ENCODE data around the gene APOA5.
"Not testable (repeated sequence)": the region's sequence is repeated elsewhere in the genome, so short reads cannot be mapped to it uniquely, and the experiment has no call there.

Gene APOA5

DNA sequence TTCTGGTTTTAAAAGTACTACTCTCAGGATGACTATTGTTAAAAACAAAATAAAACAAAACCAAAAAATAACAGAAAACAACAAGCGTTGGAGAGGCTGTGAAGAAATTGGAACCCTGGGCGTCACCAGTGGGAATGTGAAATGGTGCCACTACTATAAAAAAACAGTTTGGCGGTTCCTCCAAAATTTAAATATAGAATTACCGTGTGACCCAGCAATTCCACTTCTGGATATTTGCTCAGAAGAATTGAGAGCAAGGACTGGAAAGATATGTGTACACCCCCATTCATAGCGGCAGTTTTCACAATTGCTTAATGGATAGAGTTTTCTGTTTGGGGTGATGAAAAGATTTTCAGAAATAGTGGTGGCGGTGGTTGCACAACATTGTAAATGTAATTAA, 22.8 kb upstream of the APOA5 start:
- Mint-ChIP-seq H3K27ac (no peak overlapping the region), H3K27me3 (no peaks in the 10 kb centered on the region), H3K9me3 (no peaks in the 10 kb centered on the region), H3K4me1 (ENCODE audit: low read depth) (no peaks in the 10 kb centered on the region), H3K4me3 (no peak overlapping the region), H3K36me3 (ENCODE audit: low read depth) (no peaks in the 10 kb centered on the region)
- DNase-seq = no peak

DNA sequence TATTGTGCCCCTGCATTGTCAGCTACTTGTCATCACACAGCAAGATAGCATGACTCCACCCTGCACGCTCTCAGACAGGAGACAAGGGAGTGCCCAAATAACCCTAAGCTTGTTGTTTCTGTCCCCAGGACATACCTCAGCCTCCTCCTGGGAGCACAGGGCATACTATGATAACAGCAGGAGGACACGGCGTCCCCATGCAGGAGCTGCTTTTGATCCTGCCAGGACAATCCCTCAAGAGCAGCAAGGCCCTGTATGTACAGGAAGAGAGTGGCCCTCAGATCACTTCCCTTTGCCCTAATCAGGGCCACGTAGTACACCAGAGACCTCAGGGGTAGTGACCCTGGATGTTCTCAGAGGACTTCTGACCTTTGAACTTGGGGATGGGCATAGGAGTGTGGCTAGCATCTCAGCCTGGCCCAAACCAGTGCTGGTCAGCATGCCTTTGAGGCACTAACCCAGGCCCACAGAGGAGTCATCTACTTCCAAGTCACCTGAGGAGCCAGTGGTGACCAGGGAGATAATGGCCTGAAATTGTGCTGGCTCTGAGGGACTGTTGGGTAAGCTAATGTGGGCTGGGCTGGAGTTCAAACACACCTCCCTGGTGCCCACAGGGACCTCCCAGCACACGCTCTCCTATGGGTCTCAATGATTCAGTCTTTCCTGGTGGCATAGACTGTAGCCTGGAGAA, 22.2 kb upstream of the APOA5 start:
- no peaks in the 10 kb centered on the region for H3K9me3 Mint-ChIP-seq
- no peak for DNase-seq
- H3K27me3 Mint-ChIP-seq = no peaks in the 10 kb centered on the region
- H3K4me3 Mint-ChIP-seq = no peak overlapping the region
- H3K4me1 Mint-ChIP-seq (ENCODE audit: low read depth) = no peaks in the 10 kb centered on the region
- no peak overlapping the region for H3K27ac Mint-ChIP-seq
- no peaks in the 10 kb centered on the region for H3K36me3 Mint-ChIP-seq (ENCODE audit: low read depth)

- Mint-ChIP-seq H3K4me3 (no peak overlapping the region), H3K36me3 (ENCODE audit: low read depth) (no peaks in the 10 kb centered on the region), H3K4me1 (ENCODE audit: low read depth) (no peaks in the 10 kb centered on the region), H3K27me3 (no peaks in the 10 kb centered on the region), H3K27ac (no peak overlapping the region), H3K9me3 (no peaks in the 10 kb centered on the region)
- DNase-seq = no peak
Measured at GRCh38 chr11:116813170-116813569, 21.5 kb upstream of the APOA5 start.

DNA sequence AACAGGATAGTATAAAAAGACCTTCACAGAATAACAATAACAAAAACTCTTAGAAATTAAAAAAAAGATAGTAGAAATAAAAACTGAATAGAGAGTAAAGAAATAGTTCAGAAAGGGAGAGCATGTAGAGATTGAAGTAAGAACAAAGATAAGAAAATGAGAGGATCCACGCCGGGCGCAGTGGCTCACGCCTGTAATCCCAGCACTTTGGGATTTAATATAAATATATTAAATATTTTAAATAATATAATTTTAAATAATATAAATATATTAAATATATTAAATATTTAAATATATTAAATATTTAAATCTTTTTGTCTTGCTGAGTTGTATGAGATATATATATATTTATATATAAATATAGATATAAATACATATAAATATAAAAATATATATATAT, 20.4 kb upstream of the APOA5 start:
- H3K9me3 Mint-ChIP-seq = no peaks in the 10 kb centered on the region
- H3K4me1 Mint-ChIP-seq (ENCODE audit: low read depth) = no peaks in the 10 kb centered on the region
- H3K27ac Mint-ChIP-seq = no peak overlapping the region
- DNase-seq = no peak
- no peaks in the 10 kb centered on the region for H3K27me3 Mint-ChIP-seq
- no peak overlapping the region for H3K4me3 Mint-ChIP-seq
- no peaks in the 10 kb centered on the region for H3K36me3 Mint-ChIP-seq (ENCODE audit: low read depth)

DNA sequence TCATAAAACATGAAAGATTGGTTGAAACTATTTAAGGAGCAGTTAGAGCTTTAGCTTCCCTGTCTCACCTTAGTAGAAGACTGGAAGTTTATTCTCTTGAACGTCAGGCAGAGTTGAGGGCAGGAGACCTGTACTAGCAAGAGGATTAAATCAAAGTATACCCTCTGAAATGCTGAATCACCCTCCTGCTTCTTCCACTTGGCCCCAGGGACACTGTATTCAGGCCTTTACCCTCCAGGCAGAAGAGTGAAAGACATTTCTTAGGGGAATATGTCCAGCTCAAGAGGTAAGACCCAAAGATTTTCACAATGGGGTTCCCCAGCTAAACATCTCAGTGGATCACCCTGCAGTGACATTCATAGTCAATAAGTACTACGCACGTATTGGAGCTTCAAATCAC, 19.5 kb upstream of the APOA5 start:
- no peak for DNase-seq
- Mint-ChIP-seq H3K27ac (no peak overlapping the region), H3K36me3 (ENCODE audit: low read depth) (no peaks in the 10 kb centered on the region), H3K4me3 (no peak overlapping the region), H3K9me3 (no peaks in the 10 kb centered on the region), H3K27me3 (no peaks in the 10 kb centered on the region), H3K4me1 (ENCODE audit: low read depth) (no peaks in the 10 kb centered on the region)

- H3K27ac Mint-ChIP-seq = no peak overlapping the region
- H3K4me1 Mint-ChIP-seq (ENCODE audit: low read depth) = no peaks in the 10 kb centered on the region
- H3K36me3 Mint-ChIP-seq (ENCODE audit: low read depth) = no peaks in the 10 kb centered on the region
- H3K9me3 Mint-ChIP-seq = no peaks in the 10 kb centered on the region
- DNase-seq = no peak
- no peaks in the 10 kb centered on the region for H3K27me3 Mint-ChIP-seq
- no peak overlapping the region for H3K4me3 Mint-ChIP-seq
Measured at GRCh38 chr11:116808262-116809175, 16.8 kb upstream of the APOA5 start.

DNA sequence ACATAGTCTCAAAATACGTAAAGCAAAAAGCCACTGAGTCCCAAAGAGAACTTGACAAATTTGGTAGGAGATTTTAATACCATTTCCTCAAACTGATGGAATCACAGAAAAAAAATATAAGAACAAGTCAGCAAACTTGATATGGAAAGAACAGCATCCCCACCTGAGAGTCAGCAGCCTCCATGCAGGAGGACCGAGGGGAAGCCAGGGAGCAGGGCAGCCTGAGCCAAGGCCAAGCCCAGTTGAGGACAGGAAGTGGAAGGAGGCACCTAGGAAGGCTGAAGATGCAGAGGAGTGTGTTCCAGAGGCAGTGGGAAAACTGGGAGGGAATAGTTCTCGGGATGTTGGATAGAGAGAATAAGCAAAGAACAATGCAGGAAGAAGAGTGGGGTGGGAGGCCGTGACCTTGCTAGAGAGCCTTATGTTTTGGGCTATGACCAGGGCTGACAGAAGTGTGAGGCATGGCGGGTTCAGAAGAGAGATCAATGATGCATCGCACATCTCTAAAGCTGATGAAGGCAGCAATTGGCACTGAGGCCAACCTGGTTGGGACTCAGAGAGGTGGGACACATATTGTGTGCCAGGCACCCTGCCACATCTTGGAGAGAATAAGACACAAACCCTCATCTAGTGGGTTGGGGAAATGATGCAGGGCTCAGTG, 16.1 kb upstream of the APOA5 start:
- Mint-ChIP-seq H3K9me3 (no peaks in the 10 kb centered on the region), H3K4me3 (no peak overlapping the region), H3K27me3 (no peaks in the 10 kb centered on the region), H3K4me1 (ENCODE audit: low read depth) (no peaks in the 10 kb centered on the region), H3K27ac (no peak overlapping the region), H3K36me3 (ENCODE audit: low read depth) (no peaks in the 10 kb centered on the region)
- DNase-seq = no peak

GRCh38 chr11:116804001-116804400, 12.3 kb upstream of the APOA5 start:
- no peaks in the 10 kb centered on the region for H3K36me3 Mint-ChIP-seq (ENCODE audit: low read depth)
- no peaks in the 10 kb centered on the region for H3K4me1 Mint-ChIP-seq (ENCODE audit: low read depth)
- H3K9me3 Mint-ChIP-seq = no peaks in the 10 kb centered on the region
- H3K4me3 Mint-ChIP-seq = no peak overlapping the region
- no peak for DNase-seq
- H3K27me3 Mint-ChIP-seq = peaks cover 9% of the 10 kb centered on the region
- H3K27ac Mint-ChIP-seq = no peak overlapping the region

DNA sequence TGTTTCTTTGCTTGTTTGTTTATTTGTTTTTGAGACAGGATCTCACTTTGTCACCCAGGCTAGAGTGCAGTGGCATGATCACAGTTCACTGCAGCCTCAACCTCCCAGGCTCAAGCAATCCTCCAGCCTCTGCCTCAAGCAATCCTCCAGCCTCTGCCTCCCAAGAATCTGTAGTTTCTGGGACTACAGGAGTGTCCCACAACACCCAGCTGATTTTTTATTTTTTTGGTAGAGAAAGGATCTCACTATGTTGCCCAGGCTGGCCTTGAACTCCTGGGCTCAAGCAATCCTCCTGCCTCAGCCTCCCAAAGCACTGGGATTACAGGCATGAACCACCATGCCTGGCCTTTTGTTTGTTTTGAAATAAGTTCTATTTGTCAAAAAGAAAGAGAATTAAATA, 10.0 kb upstream of the APOA5 start:
- not testable (repeated sequence) for H3K4me1 Mint-ChIP-seq (ENCODE audit: low read depth); H3K4me3 Mint-ChIP-seq; H3K27me3 Mint-ChIP-seq; DNase-seq; H3K36me3 Mint-ChIP-seq (ENCODE audit: low read depth); H3K27ac Mint-ChIP-seq; H3K9me3 Mint-ChIP-seq

DNA sequence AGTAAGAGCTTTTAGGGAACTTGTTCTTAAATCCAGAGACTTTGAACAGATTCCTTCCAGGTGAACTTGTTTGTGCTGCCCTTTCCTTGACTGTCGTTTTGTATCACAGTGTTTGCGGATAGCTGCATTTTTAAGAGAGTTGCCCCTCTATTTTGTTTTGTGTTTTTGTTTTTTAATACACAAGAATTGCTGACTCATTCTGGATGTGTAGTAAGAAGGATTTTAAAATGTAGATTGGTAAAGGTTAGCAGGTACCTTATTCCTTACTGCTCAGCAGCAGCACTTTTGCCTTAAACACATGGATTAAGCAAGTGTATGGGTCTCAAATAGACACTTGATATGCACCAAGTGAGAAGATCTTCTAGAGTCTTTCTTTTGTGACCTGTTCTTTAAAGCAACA, 8.9 kb upstream of the APOA5 start:
- Mint-ChIP-seq H3K4me1 (ENCODE audit: low read depth) (peaks cover 5% of the 10 kb centered on the region), H3K9me3 (no peaks in the 10 kb centered on the region), H3K27me3 (peaks cover 9% of the 10 kb centered on the region), H3K4me3 (no peak overlapping the region), H3K36me3 (ENCODE audit: low read depth) (no peaks in the 10 kb centered on the region), H3K27ac (no peak overlapping the region)
- no peak for DNase-seq

DNA sequence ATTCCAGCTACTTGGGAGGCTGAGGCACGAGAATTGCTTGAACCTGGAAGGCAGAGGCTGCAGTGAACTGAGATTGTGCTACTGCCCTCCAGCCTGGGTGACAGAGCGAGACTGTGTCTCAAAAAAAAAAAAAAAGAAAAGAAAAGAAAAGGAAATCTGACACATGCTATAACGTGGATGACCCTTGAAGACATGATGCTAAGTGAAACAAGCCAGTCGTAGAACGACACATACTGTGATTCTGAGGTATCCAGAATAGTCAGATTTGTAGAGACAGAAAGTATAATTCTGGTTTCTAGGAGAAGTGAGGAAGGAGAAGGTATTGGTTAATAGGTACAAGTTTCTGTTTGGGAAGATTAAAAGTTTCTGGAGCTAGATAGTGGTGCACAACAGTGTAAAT, 6.7 kb upstream of the APOA5 start:
- H3K4me3 Mint-ChIP-seq = no peak overlapping the region
- no peak for DNase-seq
- no peaks in the 10 kb centered on the region for H3K36me3 Mint-ChIP-seq (ENCODE audit: low read depth)
- no peak overlapping the region for H3K27ac Mint-ChIP-seq
- H3K27me3 Mint-ChIP-seq = peaks cover 9% of the 10 kb centered on the region
- H3K4me1 Mint-ChIP-seq (ENCODE audit: low read depth) = peaks cover 5% of the 10 kb centered on the region
- H3K9me3 Mint-ChIP-seq = no peaks in the 10 kb centered on the region

GRCh38 chr11:116797816-116798215, 6.1 kb upstream of the APOA5 start:
- Mint-ChIP-seq H3K4me1 (ENCODE audit: low read depth) (peaks cover 8% of the 10 kb centered on the region), H3K27ac (no peak overlapping the region), H3K36me3 (ENCODE audit: low read depth) (no peaks in the 10 kb centered on the region), H3K9me3 (no peaks in the 10 kb centered on the region), H3K4me3 (no peak overlapping the region), H3K27me3 (peaks cover 9% of the 10 kb centered on the region)
- DNase-seq = no peak

- no peak for DNase-seq
- H3K27ac Mint-ChIP-seq = no peak overlapping the region
Measured at GRCh38 chr11:116796548-116796947, 4.9 kb upstream of the APOA5 start.

DNA sequence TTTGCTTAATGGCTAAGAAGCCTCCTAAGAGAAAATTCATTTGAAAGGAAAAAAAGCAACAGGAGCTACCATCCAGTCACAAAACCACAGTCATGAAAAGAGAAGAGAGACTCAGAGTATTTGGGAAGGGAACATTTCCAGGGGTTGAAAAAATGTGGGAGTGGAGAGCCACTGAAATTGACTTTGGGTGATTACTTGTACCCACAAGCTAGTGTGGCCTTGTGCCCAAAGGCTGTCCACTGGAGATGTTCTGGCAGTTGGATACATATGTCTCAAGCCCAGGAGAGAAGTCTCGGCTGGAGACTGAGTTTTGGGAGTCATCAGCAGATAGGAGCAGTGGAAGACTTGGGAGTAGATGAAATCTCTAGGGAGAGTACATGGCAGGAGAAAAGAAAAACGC, 3.2 kb upstream of the APOA5 start:
- no peak for DNase-seq
- Mint-ChIP-seq H3K4me3 (no peak overlapping the region), H3K27ac (no peak overlapping the region), H3K36me3 (ENCODE audit: low read depth) (no peaks in the 10 kb centered on the region), H3K4me1 (ENCODE audit: low read depth) (peaks cover 16% of the 10 kb centered on the region), H3K9me3 (no peaks in the 10 kb centered on the region), H3K27me3 (peaks cover 3% of the 10 kb centered on the region)

More at GRCh38 chr11:116796548-116796947, 4.9 kb upstream of the APOA5 start:
- Mint-ChIP-seq H3K4me1 (ENCODE audit: low read depth) (peaks cover 8% of the 10 kb centered on the region), H3K36me3 (ENCODE audit: low read depth) (no peaks in the 10 kb centered on the region), H3K9me3 (no peaks in the 10 kb centered on the region), H3K4me3 (no peak overlapping the region), H3K27me3 (peaks cover 9% of the 10 kb centered on the region)

DNA sequence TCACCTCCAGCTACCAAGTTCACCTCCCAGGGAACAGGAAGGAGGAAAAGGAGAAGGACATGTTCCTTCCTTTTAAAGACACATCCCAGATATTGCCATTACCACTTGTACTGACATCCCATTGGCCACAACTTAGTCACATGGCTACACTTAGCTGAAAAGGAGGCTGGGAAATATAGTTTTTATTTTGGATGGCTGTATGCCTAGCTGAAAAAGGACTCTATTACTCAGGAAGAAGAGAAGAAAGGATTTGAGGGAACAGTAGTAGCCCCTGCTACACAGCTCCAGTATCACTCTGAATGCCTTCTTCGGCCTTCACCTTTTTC, 2.1 kb upstream of the APOA5 start:
- Mint-ChIP-seq H3K4me3 (no peak overlapping the region), H3K4me1 (ENCODE audit: low read depth) (peaks cover 15% of the 10 kb centered on the region), H3K27ac (no peak overlapping the region), H3K36me3 (ENCODE audit: low read depth) (no peaks in the 10 kb centered on the region), H3K27me3 (no peaks in the 10 kb centered on the region), H3K9me3 (no peaks in the 10 kb centered on the region)
- no peak for DNase-seq

Data from activated T-cell treated with anti-CD3 and anti-CD28 coated beads, Interleukin-2, amount 50 U/mL, for 24 hours (primary cell).